ENCODE data around the gene L3MBTL4. TPM values are rescaled to one million over a fixed set of nuclear protein-coding genes. Genes with fewer than 3 reads are reported as not detected.

L3MBTL4 gene
- total and polyA plus RNA-seq, 4 donors, result 2.3 to 15.0 (median 5.0) TPM

DNA sequence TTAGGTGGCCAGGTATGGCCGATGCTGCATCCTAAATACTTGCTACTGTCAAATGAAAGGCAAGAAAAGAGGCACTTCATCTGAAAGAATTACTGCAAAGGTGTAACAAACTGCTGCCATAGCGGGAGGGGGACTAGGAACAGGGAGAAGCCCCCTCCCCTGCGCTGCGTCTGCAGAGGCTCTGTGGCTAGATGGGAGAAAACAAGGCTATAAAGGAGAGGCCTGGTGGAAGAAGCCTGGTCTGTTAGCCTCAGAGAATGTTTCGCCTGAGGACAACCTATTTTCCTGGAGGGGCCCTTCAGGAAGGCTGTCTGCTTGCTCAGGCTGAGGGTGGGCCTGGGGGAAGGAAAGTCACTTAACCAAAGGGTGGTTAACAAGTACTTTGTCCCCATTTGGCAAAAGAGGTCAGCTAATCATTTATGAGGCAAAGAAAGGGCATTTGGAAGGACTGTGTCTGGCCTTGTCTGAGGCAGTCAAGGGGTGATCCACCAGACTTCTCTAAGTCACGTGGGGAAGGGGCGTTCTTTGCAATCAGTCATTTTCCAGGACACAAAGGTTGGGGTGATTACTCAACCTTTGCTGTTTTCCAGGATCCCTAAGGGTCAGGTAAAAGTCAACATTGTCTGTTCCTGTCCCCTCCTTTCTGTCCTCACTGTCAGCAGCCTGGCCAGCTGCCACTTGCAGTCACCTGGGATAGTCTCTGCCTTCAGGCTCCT is 416.4 kb downstream of the L3MBTL4 start (continued):
- peak; percentile 77 for TF ChIP-seq HNF4G (IDR thresholded peaks at IDR 0.05)
- TF ChIP-seq SP1 (IDR thresholded peaks at IDR 0.05), result peak; percentile 92

DNA sequence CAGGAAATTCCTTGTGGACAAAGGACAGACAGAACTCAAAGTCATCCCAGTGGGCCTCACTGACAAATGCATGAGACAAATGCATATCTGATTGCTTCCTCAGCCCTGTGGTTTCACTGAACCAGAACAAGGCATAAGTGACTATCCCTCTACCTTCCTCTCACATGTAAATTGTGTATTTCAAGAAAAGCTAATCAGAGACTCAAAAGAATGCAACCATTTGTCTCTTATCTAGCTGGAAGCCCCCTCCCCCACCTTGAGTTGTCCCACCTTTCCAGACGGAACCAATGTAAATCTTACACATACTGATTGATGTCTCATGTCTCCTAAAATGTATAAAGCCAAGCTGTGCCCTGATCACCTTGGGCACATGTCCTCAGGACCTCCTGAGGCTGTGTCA is 417.4 kb downstream of the L3MBTL4 start:
- peaks cover 0 to 11% (median 4%) of the 10 kb centered on the region in 4 donors for H3K4me1 ChIP-seq (ENCODE audit: control insufficient read depth in 4 of 4, insufficient read depth in 4 of 4, low read length in 3 of 4)
- TF ChIP-seq SP1 (IDR thresholded peaks at IDR 0.05) (no peak), RAD21 (IDR thresholded peaks at IDR 0.05) (no peak), HNF4G (IDR thresholded peaks at IDR 0.05) (no peak), GABPA (IDR thresholded peaks at IDR 0.05 in 1 of 2, conservative IDR thresholded peaks at IDR 0.05 in 1 of 2) (no peak), YY1 (IDR thresholded peaks at IDR 0.05) (no peak), JUND (IDR thresholded peaks at IDR 0.05) (no peak), FOXA1 (IDR thresholded peaks at IDR 0.05) (no peak), RXRA (IDR thresholded peaks at IDR 0.05) (no peak)
- TF ChIP-seq, protein P1, sequence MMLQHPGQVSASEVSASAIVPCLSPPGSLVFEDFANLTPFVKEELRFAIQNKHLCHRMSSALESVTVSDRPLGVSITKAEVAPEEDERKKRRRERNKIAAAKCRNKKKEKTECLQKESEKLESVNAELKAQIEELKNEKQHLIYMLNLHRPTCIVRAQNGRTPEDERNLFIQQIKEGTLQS (IDR thresholded peaks at IDR 0.05), result no peak
- no peak overlapping the region for H3K4me3 ChIP-seq (ENCODE audit: low read depth in 1 of 3, low read length in 3 of 3)
- H3K36me3 ChIP-seq (ENCODE audit: control insufficient read depth in 4 of 4, insufficient read depth in 3 of 4, low read depth in 1 of 4, low read length in 3 of 4), result no peaks in the 10 kb centered on the region
- 85% methylated on average over 1 of the region's 1 CpG for WGBS
- DNase-seq (ENCODE audit: low spot score), result no peak
- no peaks in the 10 kb centered on the region for H3K9me3 ChIP-seq (ENCODE audit: control insufficient read depth in 4 of 4, low read length in 3 of 4)
- H3K9ac ChIP-seq (ENCODE audit: low read depth in 1 of 2, low read length in 2 of 2), result no peak overlapping the region
- H3K27ac ChIP-seq (ENCODE audit: low read depth in 1 of 2, low read length in 2 of 2), result no peak overlapping the region
- H3K27me3 ChIP-seq (ENCODE audit: control insufficient read depth in 4 of 4, insufficient read depth in 4 of 4, low read length in 3 of 4), result no peaks in the 10 kb centered on the region

DNA sequence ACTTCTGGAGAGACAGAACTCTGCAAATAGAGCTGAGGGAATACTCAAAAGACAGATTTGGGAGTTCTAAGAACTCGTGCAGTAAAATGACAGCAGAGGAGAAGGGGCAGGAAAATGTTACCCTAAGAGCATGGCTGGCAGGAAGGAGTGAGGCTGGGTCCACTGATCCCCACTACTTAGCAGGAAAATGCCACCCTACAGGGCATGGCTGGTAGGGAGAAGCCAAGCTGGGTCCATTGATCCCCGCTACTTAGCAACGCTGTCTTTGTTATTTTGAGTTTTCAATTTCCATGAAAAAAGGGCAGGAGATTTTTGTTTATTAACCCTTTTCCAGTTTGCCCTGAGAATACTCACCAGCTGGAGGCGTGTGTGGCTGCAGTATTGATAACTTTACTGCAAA is 419.1 kb downstream of the L3MBTL4 start:
- no peaks in the 10 kb centered on the region for H3K36me3 ChIP-seq (ENCODE audit: control insufficient read depth in 4 of 4, insufficient read depth in 3 of 4, low read depth in 1 of 4, low read length in 3 of 4)
- H3K27ac ChIP-seq (ENCODE audit: low read depth in 1 of 2, low read length in 2 of 2), result no peak overlapping the region
- no peaks in the 10 kb centered on the region for H3K27me3 ChIP-seq (ENCODE audit: control insufficient read depth in 4 of 4, insufficient read depth in 4 of 4, low read length in 3 of 4)
- TF ChIP-seq SP1 (IDR thresholded peaks at IDR 0.05), result no peak
- no peak for TF ChIP-seq RAD21 (IDR thresholded peaks at IDR 0.05)
- no peak for TF ChIP-seq EGR1 (IDR thresholded peaks at IDR 0.05; ENCODE audit: low read depth in 2 of 2)
- TF ChIP-seq, protein P2, sequence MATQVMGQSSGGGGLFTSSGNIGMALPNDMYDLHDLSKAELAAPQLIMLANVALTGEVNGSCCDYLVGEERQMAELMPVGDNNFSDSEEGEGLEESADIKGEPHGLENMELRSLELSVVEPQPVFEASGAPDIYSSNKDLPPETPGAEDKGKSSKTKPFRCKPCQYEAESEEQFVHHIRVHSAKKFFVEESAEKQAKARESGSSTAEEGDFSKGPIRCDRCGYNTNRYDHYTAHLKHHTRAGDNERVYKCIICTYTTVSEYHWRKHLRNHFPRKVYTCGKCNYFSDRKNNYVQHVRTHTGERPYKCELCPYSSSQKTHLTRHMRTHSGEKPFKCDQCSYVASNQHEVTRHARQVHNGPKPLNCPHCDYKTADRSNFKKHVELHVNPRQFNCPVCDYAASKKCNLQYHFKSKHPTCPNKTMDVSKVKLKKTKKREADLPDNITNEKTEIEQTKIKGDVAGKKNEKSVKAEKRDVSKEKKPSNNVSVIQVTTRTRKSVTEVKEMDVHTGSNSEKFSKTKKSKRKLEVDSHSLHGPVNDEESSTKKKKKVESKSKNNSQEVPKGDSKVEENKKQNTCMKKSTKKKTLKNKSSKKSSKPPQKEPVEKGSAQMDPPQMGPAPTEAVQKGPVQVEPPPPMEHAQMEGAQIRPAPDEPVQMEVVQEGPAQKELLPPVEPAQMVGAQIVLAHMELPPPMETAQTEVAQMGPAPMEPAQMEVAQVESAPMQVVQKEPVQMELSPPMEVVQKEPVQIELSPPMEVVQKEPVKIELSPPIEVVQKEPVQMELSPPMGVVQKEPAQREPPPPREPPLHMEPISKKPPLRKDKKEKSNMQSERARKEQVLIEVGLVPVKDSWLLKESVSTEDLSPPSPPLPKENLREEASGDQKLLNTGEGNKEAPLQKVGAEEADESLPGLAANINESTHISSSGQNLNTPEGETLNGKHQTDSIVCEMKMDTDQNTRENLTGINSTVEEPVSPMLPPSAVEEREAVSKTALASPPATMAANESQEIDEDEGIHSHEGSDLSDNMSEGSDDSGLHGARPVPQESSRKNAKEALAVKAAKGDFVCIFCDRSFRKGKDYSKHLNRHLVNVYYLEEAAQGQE (IDR thresholded peaks at IDR 0.05), result no peak
- TF ChIP-seq, protein P3, sequence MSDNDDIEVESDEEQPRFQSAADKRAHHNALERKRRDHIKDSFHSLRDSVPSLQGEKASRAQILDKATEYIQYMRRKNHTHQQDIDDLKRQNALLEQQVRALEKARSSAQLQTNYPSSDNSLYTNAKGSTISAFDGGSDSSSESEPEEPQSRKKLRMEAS (IDR thresholded peaks at IDR 0.05), result no peak
- TF ChIP-seq, protein P4, sequence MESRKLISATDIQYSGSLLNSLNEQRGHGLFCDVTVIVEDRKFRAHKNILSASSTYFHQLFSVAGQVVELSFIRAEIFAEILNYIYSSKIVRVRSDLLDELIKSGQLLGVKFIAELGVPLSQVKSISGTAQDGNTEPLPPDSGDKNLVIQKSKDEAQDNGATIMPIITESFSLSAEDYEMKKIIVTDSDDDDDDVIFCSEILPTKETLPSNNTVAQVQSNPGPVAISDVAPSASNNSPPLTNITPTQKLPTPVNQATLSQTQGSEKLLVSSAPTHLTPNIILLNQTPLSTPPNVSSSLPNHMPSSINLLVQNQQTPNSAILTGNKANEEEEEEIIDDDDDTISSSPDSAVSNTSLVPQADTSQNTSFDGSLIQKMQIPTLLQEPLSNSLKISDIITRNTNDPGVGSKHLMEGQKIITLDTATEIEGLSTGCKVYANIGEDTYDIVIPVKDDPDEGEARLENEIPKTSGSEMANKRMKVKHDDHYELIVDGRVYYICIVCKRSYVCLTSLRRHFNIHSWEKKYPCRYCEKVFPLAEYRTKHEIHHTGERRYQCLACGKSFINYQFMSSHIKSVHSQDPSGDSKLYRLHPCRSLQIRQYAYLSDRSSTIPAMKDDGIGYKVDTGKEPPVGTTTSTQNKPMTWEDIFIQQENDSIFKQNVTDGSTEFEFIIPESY (IDR thresholded peaks at IDR 0.05), result no peak
- TF ChIP-seq FOXA1 (IDR thresholded peaks at IDR 0.05), result no peak
- TF ChIP-seq HNF4G (IDR thresholded peaks at IDR 0.05), result no peak
- TF ChIP-seq, protein P1 (IDR thresholded peaks at IDR 0.05), result no peak
- TF ChIP-seq JUND (IDR thresholded peaks at IDR 0.05), result no peak
- TF ChIP-seq, protein P5, sequence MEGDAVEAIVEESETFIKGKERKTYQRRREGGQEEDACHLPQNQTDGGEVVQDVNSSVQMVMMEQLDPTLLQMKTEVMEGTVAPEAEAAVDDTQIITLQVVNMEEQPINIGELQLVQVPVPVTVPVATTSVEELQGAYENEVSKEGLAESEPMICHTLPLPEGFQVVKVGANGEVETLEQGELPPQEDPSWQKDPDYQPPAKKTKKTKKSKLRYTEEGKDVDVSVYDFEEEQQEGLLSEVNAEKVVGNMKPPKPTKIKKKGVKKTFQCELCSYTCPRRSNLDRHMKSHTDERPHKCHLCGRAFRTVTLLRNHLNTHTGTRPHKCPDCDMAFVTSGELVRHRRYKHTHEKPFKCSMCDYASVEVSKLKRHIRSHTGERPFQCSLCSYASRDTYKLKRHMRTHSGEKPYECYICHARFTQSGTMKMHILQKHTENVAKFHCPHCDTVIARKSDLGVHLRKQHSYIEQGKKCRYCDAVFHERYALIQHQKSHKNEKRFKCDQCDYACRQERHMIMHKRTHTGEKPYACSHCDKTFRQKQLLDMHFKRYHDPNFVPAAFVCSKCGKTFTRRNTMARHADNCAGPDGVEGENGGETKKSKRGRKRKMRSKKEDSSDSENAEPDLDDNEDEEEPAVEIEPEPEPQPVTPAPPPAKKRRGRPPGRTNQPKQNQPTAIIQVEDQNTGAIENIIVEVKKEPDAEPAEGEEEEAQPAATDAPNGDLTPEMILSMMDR (IDR thresholded peaks at IDR 0.05; ENCODE audit: low read depth, low read length, missing input control), result no peak
- no peak for TF ChIP-seq TAF1 (conservative IDR thresholded peaks at IDR 0.05)
- TF ChIP-seq NR2F2 (IDR thresholded peaks at IDR 0.05), result no peak
- TF ChIP-seq RXRA (IDR thresholded peaks at IDR 0.05), result no peak
- no peak for TF ChIP-seq GABPA (IDR thresholded peaks at IDR 0.05 in 1 of 2, conservative IDR thresholded peaks at IDR 0.05 in 1 of 2)
- TF ChIP-seq YY1 (IDR thresholded peaks at IDR 0.05), result no peak
- H3K4me3 ChIP-seq (ENCODE audit: low read depth in 1 of 3, low read length in 3 of 3), result no peak overlapping the region
- no peak overlapping the region for H3K9ac ChIP-seq (ENCODE audit: low read depth in 1 of 2, low read length in 2 of 2)
- DNase-seq (ENCODE audit: low spot score), result no peak
- WGBS, result 90% methylated on average over 4 of the region's 4 CpGs
- no peaks in the 10 kb centered on the region for H3K9me3 ChIP-seq (ENCODE audit: control insufficient read depth in 4 of 4, low read length in 3 of 4)
- peaks cover 0 to 11% (median 4%) of the 10 kb centered on the region in 4 donors for H3K4me1 ChIP-seq (ENCODE audit: control insufficient read depth in 4 of 4, insufficient read depth in 4 of 4, low read length in 3 of 4)

Measured in liver (tissue), 9 donors.